HCT116 (cell line): ENCODE results near the gene SEMA4D. TPM values are rescaled to one million over a fixed set of nuclear protein-coding genes. Genes with fewer than 3 reads are reported as not detected.

Experiments
- ATAC-seq: fragments of 200-7000 bp; cut with Tn5 transposase; 2 replicates; pipeline ENCODE4 v1.9.1; 2020; ENCODE audit warnings: mild to moderate bottlenecking, moderate library complexity
- BruUV-seq: library from RNA; stranded (reverse); fragments of 400-500 nt; replicated peaks from 2 replicates; lab custom pipeline; 2021; lab: Mats Ljungman, UMichigan
- CTCF ChIA-PET: fragments of 300-600 bp; sonication (Branson Sonifier 250); formaldehyde crosslinking; loops from one replicate; lab custom pipeline; 2021; ENCODE audit warnings: antibody characterized with exemption; lab: Charles Lee
- POLR2A ChIA-PET: fragments of 300-600, 350-600 bp; sonication (Branson Sonifier 250); formaldehyde crosslinking; loops from one replicate; lab custom pipeline; 2021; ENCODE audit warnings: antibody characterized with exemption; lab: Charles Lee
- RAD21 ChIA-PET, 2 experiments: fragments of 300-600 bp; sonication (Branson Sonifier 250); formaldehyde crosslinking; loops; one replicate each; lab custom pipeline; 2023; ENCODE audit warnings: low total read pairs in 2 of 2; ENCODE audit not compliant: uncharacterized antibody in 2 of 2, unreplicated experiment in 2 of 2, low non-redundant PET in 1 of 2; lab: Charles Lee
- DNase-seq: peaks from one replicate; pipeline ENCODE4 v3.0.0-alpha.2; 2010; ENCODE audit warnings: low read depth, low spot score
- H2AFZ ChIP-seq: fragments of 200-600 bp; shearing (Covaris generic), sonication (generic); 2 replicates; pipeline ENCODE4 v1.6.1; 2017; ENCODE audit warnings: low read depth, mixed run types, mixed read lengths, antibody characterized with exemption, low read length; ENCODE audit not compliant: poor library complexity, severe bottlenecking
- H3K27ac ChIP-seq: 2 replicates; pipeline ENCODE4 v1.5.1; 2012; ENCODE audit warnings: low read depth, low read length
- H3K27me3 ChIP-seq: fragments of 200-600 bp; sonication (generic); 2 replicates; pipeline ENCODE4 v1.6.1; 2016; ENCODE audit warnings: mixed run types, low read length, mixed read lengths; ENCODE audit not compliant: insufficient read depth
- H3K36me3 ChIP-seq, 2 experiments: fragments of 200-500 bp in 1 of 2; fragments of 200-600 bp in 1 of 2; sonication (Bioruptor generic) in 1 of 2; sonication (generic) in 1 of 2; 2 replicates each; pipeline versions ENCODE4 v1.5.1 to v1.6.1; 2014 to 2016; ENCODE audit warnings: low read length in 2 of 2, inconsistent platforms in 1 of 2, mixed read lengths in 1 of 2, mixed run types in 1 of 2; ENCODE audit not compliant: insufficient read depth in 2 of 2, control insufficient read depth in 1 of 2
- H3K4me1 ChIP-seq, 2 experiments: fragments of 200-600 bp in 1 of 2; sonication (generic) in 1 of 2; 2 replicates each; pipeline versions ENCODE4 v1.5.1 to v1.6.1; 2012 to 2017; ENCODE audit warnings: low read length in 2 of 2, inconsistent platforms in 1 of 2, mild to moderate bottlenecking in 1 of 2, mixed read lengths in 1 of 2, mixed run types in 1 of 2, moderate library complexity in 1 of 2; ENCODE audit not compliant: insufficient read depth in 2 of 2, control insufficient read depth in 1 of 2
- H3K4me2 ChIP-seq: fragments of 200-600 bp; sonication (generic); 2 replicates; pipeline ENCODE4 v1.6.1; 2017; ENCODE audit warnings: mixed run types, low read length, mixed read lengths
- H3K4me3 ChIP-seq, 2 experiments: fragments of 200-600 bp in 1 of 2; sonication (generic) in 1 of 2; replicated peaks in 1 of 2; 2 replicates each; pipeline ENCODE4 v1.5.1; 2011 to 2016; ENCODE audit warnings: low read length in 2 of 2, control low read depth in 1 of 2, low read depth in 1 of 2, mild to moderate bottlenecking in 1 of 2, mixed read lengths in 1 of 2, mixed run types in 1 of 2
- H3K79me2 ChIP-seq: fragments of 200-600 bp; sonication (generic); 2 replicates; pipeline ENCODE4 v1.6.1; 2017; ENCODE audit warnings: mild to moderate bottlenecking, mixed run types, low read length, moderate library complexity, mixed read lengths; ENCODE audit not compliant: insufficient read depth
- H3K9ac ChIP-seq: fragments of 200-600 bp; sonication (generic); 2 replicates; pipeline ENCODE4 v1.6.1; 2016; ENCODE audit warnings: low read length, mixed read lengths
- H3K9me2 ChIP-seq: fragments of 200-600 bp; sonication (generic), shearing (Covaris generic); 2 replicates; pipeline ENCODE4 v1.6.1; 2017; ENCODE audit warnings: mixed run types, mild to moderate bottlenecking, moderate library complexity; ENCODE audit not compliant: insufficient read depth
- H3K9me3 ChIP-seq, 2 experiments: fragments of 200-500 bp in 1 of 2; fragments of 200-600 bp in 1 of 2; sonication (Bioruptor generic) in 1 of 2; sonication (generic) in 1 of 2; 2 replicates each; pipeline ENCODE4 v1.6.1; 2014 to 2017; ENCODE audit warnings: low read length in 2 of 2, mixed read lengths in 2 of 2, inconsistent platforms in 1 of 2, low read depth in 1 of 2, mild to moderate bottlenecking in 1 of 2, mixed run types in 1 of 2, moderate library complexity in 1 of 2; ENCODE audit not compliant: control insufficient read depth in 1 of 2, insufficient read depth in 1 of 2
- H4K20me1 ChIP-seq: fragments of 200-600 bp; sonication (generic), shearing (Covaris generic); 2 replicates; pipeline ENCODE4 v1.6.1; 2017; ENCODE audit warnings: mixed run types, mild to moderate bottlenecking, moderate library complexity; ENCODE audit not compliant: insufficient read depth
- ATF3 ChIP-seq: IDR thresholded peaks from 2 replicates; pipeline ENCODE4 v1.6.1; 2012
- POLR2AphosphoS5 ChIP-seq: IDR thresholded peaks from 2 replicates; pipeline ENCODE4 v1.6.1; 2011; ENCODE audit warnings: mild to moderate bottlenecking, low read depth, low read length, moderate library complexity
- ZBTB33 ChIP-seq: IDR thresholded peaks from 2 replicates; pipeline ENCODE4 v1.6.1; 2011; ENCODE audit warnings: mild to moderate bottlenecking, low read length, moderate library complexity; ENCODE audit not compliant: insufficient replicate concordance; ENCODE audit errors: extremely low read depth
- intact Hi-C: fragments of 100-400 bp; cut with micrococcal nuclease; formaldehyde crosslinking; loops from 2 replicates; pipeline ENCODE4 v1.10.0; 2022
- total RNA-seq: library from RNA; stranded (reverse); gene quantifications from one replicate; pipeline ENCODE4 v1.2.1, GENCODE V29; 2021; ENCODE audit not compliant: unreplicated experiment
- TF ChIP-seq, protein P1 (sequence below), 3 experiments: fragments of 200-600 bp in 1 of 3; sonication (generic) in 1 of 3; IDR thresholded peaks in 2 of 3; conservative IDR thresholded peaks in 1 of 3; 2 replicates each; pipeline ENCODE4 v1.5.1; 2012 to 2017; ENCODE audit warnings: low read depth in 2 of 3, low read length in 2 of 3, antibody characterized with exemption in 1 of 3, borderline replicate concordance in 1 of 3, control low read depth in 1 of 3, mild to moderate bottlenecking in 1 of 3, mixed read lengths in 1 of 3, mixed run types in 1 of 3, moderate library complexity in 1 of 3; ENCODE audit not compliant: insufficient read depth in 1 of 3

The SEMA4D gene
- total RNA-seq, 1 experiment from 2014 or later: 32.0 TPM

- peaks cover 0 to 13% of the 10 kb centered on the region in 2 experiments; a peak in 1 of 4 replicates for H3K4me1 ChIP-seq
- H2AFZ ChIP-seq: no peak overlapping the region
- no peak overlapping the region for H3K4me3 ChIP-seq
- ATAC-seq (no peak), DNase-seq (no peak)
- no peaks in the 10 kb centered on the region; the same call in 1 of the 2 replicates for H3K79me2 ChIP-seq
- no peak overlapping the region for H3K9ac ChIP-seq
- no peaks in the 10 kb centered on the region for H4K20me1 ChIP-seq
- H3K9me2 ChIP-seq: no peaks in the 10 kb centered on the region
- ChIA-PET POLR2A (no interaction called here), RAD21 (no interaction called here), CTCF (no interaction called here)
- TF ChIP-seq ATF3 (no peak), ZBTB33 (no peak), POLR2AphosphoS5 (no peak)
- TF ChIP-seq, protein P1, sequence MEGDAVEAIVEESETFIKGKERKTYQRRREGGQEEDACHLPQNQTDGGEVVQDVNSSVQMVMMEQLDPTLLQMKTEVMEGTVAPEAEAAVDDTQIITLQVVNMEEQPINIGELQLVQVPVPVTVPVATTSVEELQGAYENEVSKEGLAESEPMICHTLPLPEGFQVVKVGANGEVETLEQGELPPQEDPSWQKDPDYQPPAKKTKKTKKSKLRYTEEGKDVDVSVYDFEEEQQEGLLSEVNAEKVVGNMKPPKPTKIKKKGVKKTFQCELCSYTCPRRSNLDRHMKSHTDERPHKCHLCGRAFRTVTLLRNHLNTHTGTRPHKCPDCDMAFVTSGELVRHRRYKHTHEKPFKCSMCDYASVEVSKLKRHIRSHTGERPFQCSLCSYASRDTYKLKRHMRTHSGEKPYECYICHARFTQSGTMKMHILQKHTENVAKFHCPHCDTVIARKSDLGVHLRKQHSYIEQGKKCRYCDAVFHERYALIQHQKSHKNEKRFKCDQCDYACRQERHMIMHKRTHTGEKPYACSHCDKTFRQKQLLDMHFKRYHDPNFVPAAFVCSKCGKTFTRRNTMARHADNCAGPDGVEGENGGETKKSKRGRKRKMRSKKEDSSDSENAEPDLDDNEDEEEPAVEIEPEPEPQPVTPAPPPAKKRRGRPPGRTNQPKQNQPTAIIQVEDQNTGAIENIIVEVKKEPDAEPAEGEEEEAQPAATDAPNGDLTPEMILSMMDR (IDR thresholded peaks at IDR 0.05 in 2 of 3, conservative IDR thresholded peaks at IDR 0.05 in 1 of 3; ENCODE audit: borderline replicate concordance in 1 of 3, insufficient read depth in 1 of 3, low read depth in 2 of 3, low read length in 2 of 3): no peak
- BruUV-seq: no TSS peak
- no peaks in the 10 kb centered on the region for H3K9me3 ChIP-seq
- intact Hi-C loops: no loop called here
- no peaks in the 10 kb centered on the region for H3K27me3 ChIP-seq
- no peak overlapping the region for H3K27ac ChIP-seq
- no peaks in the 10 kb centered on the region for H3K36me3 ChIP-seq
- no peak overlapping the region for H3K4me2 ChIP-seq
These were observed 37.4 kb downstream of the SEMA4D start for GRCh38 chr9:89460551-89460950.
